ENCODE results near the gene CMTM4.

Gene CMTM4

DNA sequence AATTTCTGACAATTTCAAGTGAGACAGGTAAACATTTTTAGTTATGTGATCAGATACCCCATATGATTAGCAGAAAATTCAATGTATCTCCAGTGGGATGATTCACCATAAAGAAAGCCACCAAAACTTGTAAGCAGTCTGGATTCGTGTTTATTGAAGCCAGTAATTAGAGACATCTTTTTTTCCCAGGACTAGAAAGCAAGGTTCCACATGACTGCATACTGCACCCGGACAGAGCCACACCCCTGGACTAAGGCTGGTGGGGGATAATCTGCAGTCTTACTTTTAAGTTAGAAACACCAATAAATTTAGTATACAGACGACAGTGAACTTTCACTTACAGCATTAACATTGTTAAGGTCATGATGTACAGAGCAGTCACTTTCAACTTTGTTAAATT lies 24.2 kb upstream of the CMTM4 start:
- WGBS, 2 experiments (ENCODE audit: insufficient coverage in 2 of 2) = 82% methylated on average over 3 of the region's 3 CpGs; no CpG with 5 or more reads in 1 of the 2 experiments
- Histone ChIP-seq H3K36me3 (ENCODE audit: control insufficient read depth, insufficient read depth, low read length) (peaks cover 64% of the 10 kb centered on the region), H3K9me3 (ENCODE audit: control insufficient read depth, low read length) (no peaks in the 10 kb centered on the region), H3K27ac (ENCODE audit: low read depth, low read length, severe bottlenecking) (no peak overlapping the region), H3K4me3 (ENCODE audit: extremely low read depth, insufficient read depth, low read length, poor library complexity, severe bottlenecking) (no peak overlapping the region), H3K4me1 (ENCODE audit: control insufficient read depth, insufficient read depth, low read length, poor library complexity, severe bottlenecking) (peaks cover 5% of the 10 kb centered on the region)

DNA sequence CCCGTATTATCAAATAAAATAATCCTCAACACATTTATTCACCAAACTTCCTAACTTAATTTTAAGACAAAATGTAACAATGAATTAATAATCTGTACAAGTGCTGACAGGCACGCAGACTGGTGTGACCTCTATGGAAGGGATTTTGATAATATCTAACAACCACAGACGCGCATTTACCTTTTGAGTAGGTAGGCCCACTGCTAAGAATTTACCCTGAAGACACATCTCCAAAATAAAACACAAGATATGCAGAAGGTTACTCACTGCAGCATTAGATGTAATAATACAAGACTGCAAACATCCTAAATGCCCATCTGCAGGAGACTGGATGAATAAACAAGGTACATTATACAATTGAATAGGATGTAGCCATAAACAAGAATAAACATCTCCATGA lies 22.7 kb upstream of the CMTM4 start:
- Histone ChIP-seq H3K4me1 (ENCODE audit: control insufficient read depth, insufficient read depth, low read length, poor library complexity, severe bottlenecking) (peaks cover 5% of the 10 kb centered on the region), H3K4me3 (ENCODE audit: extremely low read depth, insufficient read depth, low read length, poor library complexity, severe bottlenecking) (no peak overlapping the region), H3K9me3 (ENCODE audit: control insufficient read depth, low read length) (no peaks in the 10 kb centered on the region), H3K36me3 (ENCODE audit: control insufficient read depth, insufficient read depth, low read length) (peaks cover 49% of the 10 kb centered on the region), H3K27ac (ENCODE audit: low read depth, low read length, severe bottlenecking) (no peak overlapping the region)
- WGBS, 2 experiments (ENCODE audit: insufficient coverage in 2 of 2) = 100% methylated on average over 2 of the region's 4 CpGs; no CpG with 5 or more reads in 1 of the 2 experiments

DNA sequence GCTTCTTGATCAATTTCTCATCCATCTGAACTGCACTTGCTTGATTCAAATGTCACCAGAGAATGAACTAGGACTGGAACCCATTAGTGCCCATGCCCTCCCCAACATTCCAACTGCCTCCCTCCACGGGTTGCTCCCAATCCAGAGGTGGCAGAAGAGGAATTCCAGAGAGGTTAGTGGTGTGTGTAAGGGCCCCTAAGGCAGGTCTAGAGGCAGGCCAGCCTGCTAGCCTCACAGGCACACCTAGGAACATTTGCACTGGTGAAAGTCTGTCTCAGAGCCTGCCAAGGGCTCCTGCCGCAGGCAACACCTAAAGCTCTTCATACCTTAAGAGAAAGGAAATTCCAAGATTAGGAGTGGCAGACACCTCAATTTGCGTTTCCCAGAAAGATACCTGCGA lies 21.2 kb upstream of the CMTM4 start:
- no peaks in the 10 kb centered on the region for H3K9me3 ChIP-seq (ENCODE audit: control insufficient read depth, low read length)
- no peak overlapping the region for H3K4me3 ChIP-seq (ENCODE audit: extremely low read depth, insufficient read depth, low read length, poor library complexity, severe bottlenecking)
- WGBS, 2 experiments (ENCODE audit: insufficient coverage in 2 of 2) = no CpG with 5 or more reads among the region's 4 CpGs
- H3K4me1 ChIP-seq (ENCODE audit: control insufficient read depth, insufficient read depth, low read length, poor library complexity, severe bottlenecking) = peaks cover 5% of the 10 kb centered on the region
- peaks cover 35% of the 10 kb centered on the region for H3K36me3 ChIP-seq (ENCODE audit: control insufficient read depth, insufficient read depth, low read length)
- H3K27ac ChIP-seq (ENCODE audit: low read depth, low read length, severe bottlenecking) = peak overlapping the region; percentile 37

DNA sequence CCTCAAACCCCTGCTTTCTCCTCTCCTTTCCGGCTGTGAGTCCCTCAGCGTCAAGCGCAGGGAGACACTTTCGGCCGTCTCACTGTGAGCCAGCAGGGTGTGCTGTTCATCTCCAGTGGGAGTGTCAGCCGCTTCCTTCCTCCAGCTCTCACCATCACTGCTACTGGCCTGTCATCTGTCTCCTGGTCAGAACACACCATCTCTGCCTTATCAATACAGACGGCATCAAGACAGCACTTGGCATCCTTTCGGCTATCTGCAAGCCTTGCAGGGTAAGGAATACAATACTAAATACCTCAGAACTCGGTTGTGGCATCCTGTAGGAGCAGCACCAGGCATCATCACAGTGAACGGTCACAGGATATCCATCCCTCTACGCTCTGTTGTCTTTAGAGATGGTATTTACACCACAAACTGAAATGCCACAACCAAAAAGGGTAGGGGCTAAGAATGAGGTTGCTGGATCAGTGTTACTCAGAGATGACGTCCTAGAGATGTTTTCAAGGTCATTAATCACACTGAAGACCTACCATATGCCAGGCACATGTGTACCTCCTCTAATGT lies 20.7 kb upstream of the CMTM4 start:
- 78 to 83% methylated on average over 7 to 10 of the region's 12 CpGs for whole genome bisulfite sequencing, 2 experiments (ENCODE audit: insufficient coverage in 2 of 2)
- peaks cover 29% of the 10 kb centered on the region for H3K36me3 ChIP-seq (ENCODE audit: control insufficient read depth, insufficient read depth, low read length)

DNA sequence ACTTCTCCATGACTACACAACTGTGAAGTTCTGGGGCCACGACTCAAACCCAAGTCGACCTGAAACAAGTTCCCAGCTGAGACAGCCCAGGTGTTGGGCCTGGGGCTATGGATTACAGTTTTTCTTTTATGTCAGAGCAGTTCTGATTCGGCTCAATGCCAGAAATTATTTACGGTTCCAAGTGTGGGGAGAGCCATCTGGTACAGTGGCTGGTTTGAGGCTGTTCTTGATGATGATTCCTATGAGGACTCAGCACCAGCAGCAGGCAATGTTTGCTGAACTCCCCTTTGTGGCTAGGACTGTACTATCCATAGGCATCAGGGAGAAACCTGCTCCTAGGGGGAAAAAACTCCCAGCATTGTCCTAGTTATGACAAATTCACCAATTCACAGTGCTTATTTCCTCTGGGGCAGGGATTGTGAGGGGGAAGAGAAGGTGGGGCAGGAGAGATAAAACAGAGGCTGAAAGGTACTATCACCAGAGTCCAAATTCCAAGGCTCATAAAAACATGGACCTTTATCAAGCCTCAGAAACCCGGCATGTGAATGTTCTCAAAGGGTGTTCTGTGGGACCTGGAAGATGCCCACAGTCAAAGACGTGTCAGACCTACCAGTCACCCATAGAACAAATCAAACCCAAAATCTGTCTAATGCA lies 18.2 kb upstream of the CMTM4 start:
- WGBS, 2 experiments (ENCODE audit: insufficient coverage in 2 of 2) = 67 to 75% methylated on average over 3 to 4 of the region's 6 CpGs
- peaks cover 5% of the 10 kb centered on the region for H3K4me1 ChIP-seq (ENCODE audit: control insufficient read depth, insufficient read depth, low read length, poor library complexity, severe bottlenecking)
- H3K9me3 ChIP-seq (ENCODE audit: control insufficient read depth, low read length) = no peaks in the 10 kb centered on the region
- no peak overlapping the region for H3K27ac ChIP-seq (ENCODE audit: low read depth, low read length, severe bottlenecking)
- no peak overlapping the region for H3K4me3 ChIP-seq (ENCODE audit: extremely low read depth, insufficient read depth, low read length, poor library complexity, severe bottlenecking)
- peaks cover 12% of the 10 kb centered on the region for H3K36me3 ChIP-seq (ENCODE audit: control insufficient read depth, insufficient read depth, low read length)

More for the DNA sequence above, 20.7 kb upstream of the CMTM4 start:
- Histone ChIP-seq H3K4me3 (ENCODE audit: extremely low read depth, insufficient read depth, low read length, poor library complexity, severe bottlenecking) (no peak overlapping the region), H3K9me3 (ENCODE audit: control insufficient read depth, low read length) (no peaks in the 10 kb centered on the region), H3K27ac (ENCODE audit: low read depth, low read length, severe bottlenecking) (no peak overlapping the region), H3K4me1 (ENCODE audit: control insufficient read depth, insufficient read depth, low read length, poor library complexity, severe bottlenecking) (peaks cover 5% of the 10 kb centered on the region)

GRCh38 chr16:66714062-66714461 lies 17.5 kb upstream of the CMTM4 start:
- Histone ChIP-seq H3K4me1 (ENCODE audit: control insufficient read depth, insufficient read depth, low read length, poor library complexity, severe bottlenecking) (peaks cover 5% of the 10 kb centered on the region), H3K27ac (ENCODE audit: low read depth, low read length, severe bottlenecking) (no peak overlapping the region), H3K4me3 (ENCODE audit: extremely low read depth, insufficient read depth, low read length, poor library complexity, severe bottlenecking) (no peak overlapping the region), H3K36me3 (ENCODE audit: control insufficient read depth, insufficient read depth, low read length) (peaks cover 5% of the 10 kb centered on the region), H3K9me3 (ENCODE audit: control insufficient read depth, low read length) (no peaks in the 10 kb centered on the region)
- 100% methylated on average over 2 to 6 of the region's 6 CpGs for WGBS, 2 experiments (ENCODE audit: insufficient coverage in 2 of 2)

DNA sequence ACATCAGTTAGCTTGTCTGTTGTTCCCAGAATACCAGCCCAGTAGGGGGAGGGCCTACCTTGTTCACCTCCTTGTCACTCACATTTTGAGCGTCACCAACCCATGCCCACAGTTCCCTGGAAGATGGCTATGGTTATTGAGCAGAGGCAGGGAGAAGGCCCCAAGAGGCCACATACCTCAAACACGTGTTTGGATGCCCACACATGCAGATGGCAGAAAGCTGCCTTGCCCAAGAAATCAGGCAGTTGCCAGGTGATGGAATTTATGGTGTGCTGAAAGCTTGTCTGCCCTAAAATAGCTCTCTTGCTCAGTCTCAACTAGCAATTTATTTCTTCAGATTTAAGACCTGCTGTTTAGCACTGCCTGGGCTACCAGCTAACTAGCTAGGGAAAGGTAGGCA lies 16.5 kb upstream of the CMTM4 start:
- WGBS, 2 experiments (ENCODE audit: insufficient coverage in 2 of 2) = 92 to 93% methylated on average over 1 to 2 of the region's 2 CpGs

GRCh38 chr16:66712512-66712911 lies 16.0 kb upstream of the CMTM4 start:
- Histone ChIP-seq H3K27ac (ENCODE audit: low read depth, low read length, severe bottlenecking) (no peak overlapping the region), H3K9me3 (ENCODE audit: control insufficient read depth, low read length) (no peaks in the 10 kb centered on the region), H3K36me3 (ENCODE audit: control insufficient read depth, insufficient read depth, low read length) (no peaks in the 10 kb centered on the region), H3K4me1 (ENCODE audit: control insufficient read depth, insufficient read depth, low read length, poor library complexity, severe bottlenecking) (no peaks in the 10 kb centered on the region), H3K4me3 (ENCODE audit: extremely low read depth, insufficient read depth, low read length, poor library complexity, severe bottlenecking) (no peak overlapping the region)

More for the DNA sequence above, 16.5 kb upstream of the CMTM4 start:
- Histone ChIP-seq H3K9me3 (ENCODE audit: control insufficient read depth, low read length) (no peaks in the 10 kb centered on the region), H3K36me3 (ENCODE audit: control insufficient read depth, insufficient read depth, low read length) (peaks cover 4% of the 10 kb centered on the region), H3K4me3 (ENCODE audit: extremely low read depth, insufficient read depth, low read length, poor library complexity, severe bottlenecking) (no peak overlapping the region), H3K4me1 (ENCODE audit: control insufficient read depth, insufficient read depth, low read length, poor library complexity, severe bottlenecking) (peaks cover 3% of the 10 kb centered on the region), H3K27ac (ENCODE audit: low read depth, low read length, severe bottlenecking) (no peak overlapping the region)

DNA sequence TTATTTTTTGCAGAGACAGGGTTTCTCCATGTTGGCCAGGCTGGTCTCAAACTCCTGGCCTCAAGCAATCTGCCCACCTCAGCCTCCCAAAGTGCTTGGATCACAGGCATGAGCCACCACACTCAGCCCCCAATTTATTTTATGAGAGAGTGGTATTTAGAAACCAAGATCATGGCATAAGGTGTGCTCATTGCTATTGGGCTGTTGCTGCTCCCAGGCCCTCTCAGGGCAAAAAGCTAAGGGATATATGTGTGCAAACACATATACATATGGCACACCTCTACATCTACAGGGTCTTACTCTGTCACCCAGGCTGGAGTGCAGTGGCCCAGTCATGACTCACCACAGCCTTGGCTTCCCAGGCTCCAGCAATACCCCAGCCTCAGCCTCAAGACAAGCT lies 15.0 kb upstream of the CMTM4 start:
- no peaks in the 10 kb centered on the region for H3K36me3 ChIP-seq (ENCODE audit: control insufficient read depth, insufficient read depth, low read length)
- H3K27ac ChIP-seq (ENCODE audit: low read depth, low read length, severe bottlenecking) = no peak overlapping the region
- no peak overlapping the region for H3K4me3 ChIP-seq (ENCODE audit: extremely low read depth, insufficient read depth, low read length, poor library complexity, severe bottlenecking)
- peaks cover 3% of the 10 kb centered on the region for H3K4me1 ChIP-seq (ENCODE audit: control insufficient read depth, insufficient read depth, low read length, poor library complexity, severe bottlenecking)
- H3K9me3 ChIP-seq (ENCODE audit: control insufficient read depth, low read length) = no peaks in the 10 kb centered on the region

GRCh38 chr16:66706506-66706880 lies 9.9 kb upstream of the CMTM4 start:
- no peak overlapping the region for H3K27ac ChIP-seq (ENCODE audit: low read depth, low read length, severe bottlenecking)
- H3K4me3 ChIP-seq (ENCODE audit: extremely low read depth, insufficient read depth, low read length, poor library complexity, severe bottlenecking) = no peak overlapping the region
- 40% methylated on average over 1 of the region's 8 CpGs; no CpG with 5 or more reads in 1 of the 2 experiments for WGBS, 2 experiments (ENCODE audit: insufficient coverage in 2 of 2)
- H3K9me3 ChIP-seq (ENCODE audit: control insufficient read depth, low read length) = peaks cover 3% of the 10 kb centered on the region
- peaks cover 9% of the 10 kb centered on the region for H3K4me1 ChIP-seq (ENCODE audit: control insufficient read depth, insufficient read depth, low read length, poor library complexity, severe bottlenecking)
- H3K36me3 ChIP-seq (ENCODE audit: control insufficient read depth, insufficient read depth, low read length) = no peaks in the 10 kb centered on the region

DNA sequence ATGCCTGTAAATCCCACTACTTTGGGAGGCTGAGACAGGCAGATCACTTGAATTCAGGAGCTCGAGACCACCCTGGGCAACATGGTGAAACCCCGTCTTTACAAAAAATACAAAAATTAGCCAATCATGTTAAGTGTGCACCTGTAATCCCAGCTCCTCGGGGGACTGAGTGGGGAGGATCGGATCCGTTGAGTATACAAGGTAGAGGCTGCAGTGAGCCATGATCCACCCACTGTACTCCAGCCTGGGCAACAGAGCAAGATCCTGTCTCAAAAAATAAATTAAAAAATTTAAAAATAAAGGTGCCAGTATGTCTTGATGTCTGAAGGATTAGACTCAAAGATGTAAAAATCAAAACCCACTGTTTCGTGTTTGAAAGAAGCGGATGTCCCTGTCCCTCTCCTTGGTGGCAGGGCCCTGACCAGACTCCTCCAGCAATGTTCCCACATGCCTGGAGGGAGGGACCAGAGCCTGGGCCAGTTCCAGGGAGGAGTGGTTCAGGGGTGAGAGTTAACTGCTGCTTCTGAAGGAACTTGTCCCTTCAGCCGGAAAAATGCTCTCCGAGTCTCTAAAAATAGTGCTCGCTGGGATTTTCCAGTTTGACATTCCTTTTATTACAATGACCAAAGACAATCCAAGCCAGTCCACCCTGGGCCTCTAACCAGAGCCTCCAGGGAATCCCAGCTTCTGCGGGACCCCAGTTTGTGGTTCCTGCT lies 9.4 kb upstream of the CMTM4 start:
- no peak overlapping the region for H3K4me3 ChIP-seq (ENCODE audit: extremely low read depth, insufficient read depth, low read length, poor library complexity, severe bottlenecking)
- H3K36me3 ChIP-seq (ENCODE audit: control insufficient read depth, insufficient read depth, low read length) = no peaks in the 10 kb centered on the region
- peaks cover 3% of the 10 kb centered on the region for H3K9me3 ChIP-seq (ENCODE audit: control insufficient read depth, low read length)
- no peak overlapping the region for H3K27ac ChIP-seq (ENCODE audit: low read depth, low read length, severe bottlenecking)
- 93 to 94% methylated on average over 2 to 8 of the region's 11 CpGs for WGBS, 2 experiments (ENCODE audit: insufficient coverage in 2 of 2)
- peaks cover 9% of the 10 kb centered on the region for H3K4me1 ChIP-seq (ENCODE audit: control insufficient read depth, insufficient read depth, low read length, poor library complexity, severe bottlenecking)

Measured in mesodermal cell (in vitro differentiated cells).